CD1c-positive myeloid dendritic cell (primary cell): ENCODE results near the gene SPTLC1.
"Not testable (repeated sequence)": the region's sequence is repeated elsewhere in the genome, so short reads cannot be mapped to it uniquely, and the experiment has no call there.

Experiments
- DNase-seq: peaks from one replicate; pipeline ENCODE4 v3.0.0-alpha.2; 2016; ENCODE audit errors: extremely low spot score

SPTLC1 gene

DNA sequence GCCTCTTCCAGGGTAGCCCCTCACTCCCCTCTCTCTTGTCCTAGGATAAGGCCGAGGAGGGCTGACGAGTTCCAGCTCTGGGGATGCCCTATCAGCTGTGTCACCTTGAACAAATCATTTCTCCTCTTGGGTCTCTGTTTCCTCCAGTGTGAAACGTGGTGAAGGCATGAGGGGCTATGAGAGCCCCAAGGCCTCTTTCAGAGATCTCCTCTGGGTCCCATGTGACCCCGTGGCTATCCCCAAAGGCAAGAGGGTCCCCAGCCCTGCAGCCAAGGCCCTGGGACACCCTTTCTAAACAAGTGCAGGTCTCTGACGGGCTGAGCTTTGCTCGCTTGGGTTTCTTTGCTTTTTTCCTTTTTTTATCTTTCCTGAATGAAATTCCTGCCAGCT is 25.5 kb upstream of the SPTLC1 start:
- DNase-seq, result no peak

DNA sequence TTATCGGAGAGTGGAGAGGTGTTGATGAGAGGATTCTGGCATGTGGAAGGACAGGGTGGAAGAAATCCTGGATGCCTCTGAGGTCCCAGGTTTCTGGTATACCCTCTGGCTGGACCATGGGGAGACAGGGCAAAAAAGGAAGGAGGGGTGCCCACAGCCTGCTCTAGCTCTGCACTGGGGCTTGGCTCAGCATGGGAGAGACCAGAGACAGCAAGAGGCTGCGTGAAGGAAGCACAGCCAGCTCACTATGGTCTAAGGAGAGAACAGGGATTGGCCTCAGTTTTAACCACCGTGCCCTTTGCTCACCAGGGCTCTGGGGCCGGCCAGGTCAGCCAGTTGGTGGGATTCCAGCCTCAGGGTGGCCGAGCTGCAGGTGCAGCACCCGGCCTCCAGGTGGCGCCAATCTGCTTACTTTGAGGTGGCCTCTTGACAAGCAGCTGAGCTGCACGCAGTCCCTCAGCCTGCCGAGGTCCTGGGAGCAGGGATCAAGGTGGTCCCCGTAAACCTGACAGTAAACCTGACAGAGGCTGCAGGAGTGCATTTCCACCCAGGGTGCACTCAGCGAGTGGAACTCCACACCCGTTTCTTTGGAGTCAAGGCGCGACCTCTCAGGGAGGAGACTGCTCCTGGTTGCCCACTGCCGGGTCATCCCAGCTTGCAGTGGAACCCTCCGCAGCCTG is 25.0 kb upstream of the SPTLC1 start:
- DNase-seq, result peak; percentile 84

DNA sequence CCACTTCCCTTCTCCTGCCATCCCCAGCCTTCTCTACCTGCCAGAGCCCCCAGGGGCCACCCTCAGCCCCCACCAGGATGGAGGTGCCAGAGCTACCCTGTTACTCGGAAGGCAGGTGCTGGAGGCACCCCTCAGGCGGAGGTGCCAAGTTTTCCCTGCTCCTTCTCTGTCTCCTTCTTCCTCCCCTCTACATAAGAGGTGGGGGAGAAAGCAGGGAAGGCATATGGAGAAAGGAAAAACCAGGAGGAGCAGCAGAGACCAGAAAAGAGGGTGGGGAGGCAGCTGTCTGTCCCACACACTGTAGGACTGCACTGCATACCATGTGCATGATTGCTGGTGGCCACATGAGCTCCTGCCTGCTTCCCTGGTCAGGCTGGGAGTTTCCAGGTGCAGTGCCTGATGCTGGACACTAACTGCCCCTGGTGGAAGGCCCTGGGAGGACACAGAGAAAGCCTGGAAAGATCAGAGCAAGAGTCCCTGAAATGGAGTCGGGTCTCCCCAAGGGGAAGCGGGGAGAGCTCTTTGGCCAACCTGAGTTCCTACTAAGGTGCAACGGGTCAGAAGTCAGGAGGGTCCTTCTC is 23.8 kb upstream of the SPTLC1 start:
- peak; percentile 6 for DNase-seq

DNA sequence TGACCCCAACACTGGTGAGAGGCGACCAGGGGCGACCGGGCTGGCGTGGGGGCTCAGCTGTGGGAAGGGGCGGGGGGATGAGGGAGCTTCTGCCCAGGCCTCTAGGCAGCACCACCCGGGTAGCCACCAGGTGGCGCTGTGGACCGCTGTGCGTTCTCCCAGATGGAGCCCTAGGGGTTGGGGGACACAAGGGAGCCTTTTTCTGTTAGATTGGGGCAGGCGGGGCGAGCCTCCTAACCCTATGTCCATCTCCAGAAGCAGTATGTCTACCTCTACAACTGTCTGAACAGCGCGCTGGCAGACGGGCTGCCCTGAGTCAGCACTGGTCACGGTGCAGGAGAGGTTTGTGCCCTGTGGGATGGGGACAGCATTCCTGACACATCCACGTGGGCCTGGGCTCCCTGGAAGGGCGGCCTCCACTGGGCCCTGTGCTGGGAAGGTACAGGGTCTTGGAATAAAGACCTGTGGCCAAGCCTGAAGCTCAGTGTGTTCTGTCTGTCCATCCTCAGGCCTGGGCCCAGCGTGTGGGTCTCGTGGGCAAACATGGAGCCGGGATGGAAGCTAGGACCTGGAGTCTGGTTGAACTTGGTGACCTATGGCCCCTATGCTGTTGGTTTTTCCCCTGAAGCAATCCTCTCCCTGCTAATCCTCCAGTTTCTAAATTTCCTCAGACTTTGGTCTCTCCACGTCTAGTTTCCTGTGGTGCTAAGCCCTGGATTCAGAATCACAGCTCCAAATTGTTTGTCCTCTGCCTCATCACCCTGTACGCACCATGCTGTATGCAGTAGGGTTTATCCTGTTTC is 23.1 kb upstream of the SPTLC1 start:
- DNase-seq, result peak; percentile 79

DNA sequence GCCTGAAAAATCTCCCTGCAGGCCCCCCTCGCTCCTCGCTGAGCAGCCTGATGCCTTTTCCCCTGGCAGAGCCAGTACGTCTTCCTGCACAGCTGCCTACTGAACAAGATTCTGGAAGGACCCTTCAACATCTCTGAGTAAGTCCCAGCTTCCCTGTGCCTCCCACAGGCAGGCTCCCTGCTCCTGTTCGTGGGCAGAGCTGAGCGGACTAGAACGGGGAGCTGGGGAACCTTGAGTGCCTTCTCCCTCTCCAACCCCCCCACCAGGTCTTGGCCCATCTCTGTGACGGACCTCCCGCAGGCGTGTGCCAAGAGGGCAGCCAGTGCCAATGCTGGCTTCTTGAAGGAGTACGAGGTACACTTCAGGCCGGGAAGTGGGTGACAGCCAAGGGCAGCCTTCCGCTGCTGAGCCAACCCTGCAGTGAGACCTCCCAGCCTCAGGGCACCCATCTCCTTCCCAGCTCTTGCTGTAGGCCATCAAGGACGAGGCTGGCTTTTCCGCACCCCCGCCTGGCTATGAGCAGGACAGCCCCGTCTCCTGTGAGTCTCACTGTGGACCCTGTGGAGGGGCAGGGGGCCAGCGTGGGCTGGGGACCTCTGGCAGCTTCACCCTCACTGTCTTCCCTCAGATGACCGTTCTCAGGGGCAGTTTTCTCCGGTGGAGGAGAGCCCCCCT is 21.1 kb upstream of the SPTLC1 start:
- DNase-seq, result no peak

DNA sequence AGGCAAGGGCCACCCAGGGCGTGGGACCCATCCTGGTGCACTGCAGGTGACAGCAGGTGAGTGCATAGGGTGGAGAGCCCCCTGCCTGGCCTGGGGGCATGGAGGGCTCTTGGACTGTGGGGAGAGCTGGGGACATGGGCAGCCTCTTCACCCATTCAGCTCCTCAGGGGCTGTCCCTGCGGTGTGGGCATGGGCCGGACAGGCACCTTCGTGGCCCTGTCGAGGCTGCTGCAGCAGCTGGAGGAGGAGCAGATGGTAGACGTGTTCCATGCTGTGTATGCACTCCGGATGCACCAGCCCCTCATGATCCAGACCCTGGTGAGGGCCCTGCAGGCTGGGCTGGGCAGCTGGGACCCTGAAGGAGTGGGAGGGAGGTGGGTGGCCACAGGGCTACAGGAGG is 20.4 kb upstream of the SPTLC1 start:
- DNase-seq, result no peak

DNA sequence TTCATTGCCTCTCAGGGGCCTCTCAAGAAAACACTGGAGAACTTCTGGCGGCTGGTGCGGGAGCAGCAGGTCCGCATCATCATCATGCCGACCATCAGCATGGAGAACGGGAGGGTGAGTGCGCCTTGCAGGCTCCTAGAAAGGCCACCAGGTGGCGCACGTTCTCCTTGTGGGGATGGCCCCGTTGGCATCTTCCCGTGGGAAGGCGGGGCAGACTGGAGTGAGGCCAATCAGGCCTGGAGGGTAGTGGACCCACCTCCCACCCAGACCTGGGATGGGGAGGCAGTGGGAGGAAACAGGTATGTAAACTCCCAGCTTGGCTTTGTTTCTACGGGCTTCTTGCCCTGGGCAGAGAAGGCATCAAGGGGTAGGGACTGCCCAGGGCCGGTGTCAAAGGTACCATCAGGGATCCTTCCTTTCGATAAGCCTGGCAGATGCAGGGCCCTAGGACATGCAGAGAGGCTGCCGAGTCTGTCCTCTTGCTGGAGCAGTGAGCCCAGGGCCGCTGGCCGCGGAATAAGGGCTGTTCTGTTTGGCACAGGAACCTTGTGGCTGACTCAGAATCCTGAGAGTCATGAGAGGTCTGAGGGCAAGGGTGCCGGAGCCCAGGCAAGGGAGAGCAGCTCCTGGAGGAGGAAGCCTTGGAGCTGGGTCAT is 18.9 kb upstream of the SPTLC1 start:
- peak; percentile 89 for DNase-seq

DNA sequence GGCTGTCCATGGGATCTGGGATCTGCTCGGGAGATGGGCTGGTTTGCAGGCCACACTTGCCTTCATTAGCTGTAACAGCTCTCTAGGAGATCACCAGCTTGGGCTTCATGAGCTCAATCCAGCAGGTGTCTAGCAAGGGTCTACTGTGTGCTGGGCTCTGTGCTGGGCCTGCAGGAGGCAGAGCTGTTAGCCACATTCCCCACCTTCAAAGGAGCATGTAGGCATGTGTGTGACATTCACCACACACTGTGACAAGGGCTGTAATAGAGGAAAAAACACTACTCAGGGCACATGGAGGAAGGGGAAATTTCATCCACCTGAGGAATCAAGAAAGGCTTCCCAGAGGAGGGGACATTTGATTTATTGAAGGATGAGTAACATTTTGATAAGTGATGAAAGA is 17.7 kb upstream of the SPTLC1 start:
- not testable (repeated sequence) for DNase-seq

DNA sequence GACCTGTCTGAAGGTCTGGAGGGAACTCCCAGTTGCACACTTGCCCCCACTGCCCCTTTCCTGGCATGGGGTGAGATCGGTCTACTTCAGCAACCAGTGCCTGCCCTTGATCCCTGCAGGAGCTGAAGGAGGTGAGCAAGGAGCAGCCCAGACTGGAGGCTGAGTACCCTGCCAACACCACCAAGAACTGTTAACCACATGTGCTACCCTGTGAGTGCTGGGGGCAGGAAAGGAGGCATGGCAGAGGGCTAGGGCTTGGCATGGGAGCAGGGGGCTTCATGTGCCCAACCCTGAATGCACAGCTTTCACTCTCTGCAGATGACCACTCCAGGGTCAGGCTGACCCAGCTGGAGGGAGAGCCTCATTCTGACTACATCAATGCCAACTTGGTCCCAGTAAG is 17.3 kb upstream of the SPTLC1 start:
- no peak for DNase-seq

DNA sequence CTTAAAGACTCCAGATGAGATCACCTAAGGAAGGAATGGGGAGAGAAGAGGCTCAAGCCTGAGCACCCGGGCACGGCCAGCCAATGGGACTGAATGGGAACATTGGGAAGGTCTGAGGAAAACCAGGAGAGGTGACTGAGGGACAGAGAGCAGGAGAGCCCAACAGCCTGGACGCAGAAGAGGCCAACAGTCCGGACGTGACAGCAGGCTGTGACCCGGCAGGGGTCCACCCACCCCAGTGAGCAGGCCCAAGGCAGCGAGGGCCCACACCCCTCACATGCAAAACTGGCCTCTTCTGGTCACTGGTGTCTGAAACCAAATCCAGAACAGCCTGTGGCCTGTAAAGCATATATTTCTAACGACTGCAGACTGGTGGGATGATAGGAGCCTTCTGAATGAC is 7.6 kb upstream of the SPTLC1 start:
- DNase-seq, result no peak

DNA sequence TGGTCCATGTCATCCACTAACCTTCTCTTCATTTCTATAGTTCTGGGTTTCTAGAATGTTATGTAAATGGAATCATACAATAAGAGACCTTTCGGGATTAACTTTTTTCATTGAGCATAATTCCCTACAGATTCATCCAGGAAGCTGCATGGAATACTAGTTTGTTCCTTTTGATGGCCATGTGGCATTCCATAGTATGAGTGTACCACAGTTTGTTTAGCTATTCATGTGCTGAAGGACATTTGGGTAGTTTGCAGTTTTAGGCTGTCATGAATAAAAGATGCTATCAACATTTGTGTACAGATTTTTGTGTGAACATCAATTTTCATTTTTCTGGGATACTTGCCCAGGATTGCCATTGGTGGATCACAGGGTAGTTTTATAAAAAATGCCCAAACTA is 6.8 kb upstream of the SPTLC1 start:
- DNase-seq, result no peak

DNA sequence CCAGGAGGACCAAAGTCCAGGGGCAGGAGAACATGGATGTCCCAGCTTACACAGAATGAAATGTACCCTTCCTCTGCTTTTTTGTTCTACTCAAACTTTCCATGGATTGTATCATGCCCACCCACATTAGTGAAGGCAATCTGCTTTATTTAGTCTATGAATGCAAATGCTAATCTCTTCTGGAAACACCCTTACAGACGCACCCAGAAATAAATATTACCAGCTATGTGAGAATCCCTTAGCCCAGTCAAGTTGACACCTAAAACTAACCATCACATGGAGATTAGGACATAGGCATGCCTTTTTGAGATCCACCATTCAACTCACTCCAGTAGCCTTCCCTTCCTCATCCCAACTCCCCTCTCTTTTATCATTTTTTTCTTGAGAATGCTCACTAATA is 6.1 kb upstream of the SPTLC1 start:
- DNase-seq, result no peak

DNA sequence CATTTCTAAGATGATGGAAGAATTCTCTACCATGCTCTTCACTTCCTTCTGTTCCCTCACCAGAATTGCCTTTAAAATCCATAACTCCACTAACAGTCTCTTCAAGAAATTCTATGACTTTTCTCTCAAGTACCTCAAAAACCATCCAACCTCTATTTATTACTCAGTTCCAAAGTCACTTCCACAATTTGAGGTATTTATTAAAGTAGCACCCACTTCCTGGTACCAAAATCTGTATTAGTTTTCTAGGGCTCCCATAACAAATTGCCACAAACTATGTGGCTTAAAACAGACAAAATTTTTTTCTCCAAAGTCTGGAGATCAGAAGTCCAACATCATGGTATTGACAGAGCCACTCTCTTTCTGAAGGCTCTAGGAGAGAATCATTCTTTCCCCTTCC is 4.9 kb upstream of the SPTLC1 start:
- peak; percentile 12 for DNase-seq

DNA sequence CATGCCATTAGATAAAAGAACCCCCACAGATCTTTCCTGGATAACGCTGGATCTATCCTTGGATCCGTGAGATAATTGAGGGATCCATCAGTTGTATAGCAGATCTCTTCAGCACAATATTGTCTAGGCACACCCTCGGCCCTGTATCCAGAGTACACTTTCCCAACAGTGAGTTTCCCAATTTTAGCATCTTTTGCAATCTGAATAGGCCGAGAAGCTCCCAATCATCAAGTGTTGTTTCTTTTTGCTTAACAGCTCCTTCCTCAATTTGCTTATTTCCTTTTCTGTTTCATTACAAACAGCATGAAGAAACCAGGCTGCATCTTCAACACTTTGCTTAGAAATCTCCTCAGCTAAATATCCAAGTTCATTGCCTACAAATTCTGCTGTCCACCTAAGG is 4.4 kb upstream of the SPTLC1 start:
- peak; percentile 56 for DNase-seq

DNA sequence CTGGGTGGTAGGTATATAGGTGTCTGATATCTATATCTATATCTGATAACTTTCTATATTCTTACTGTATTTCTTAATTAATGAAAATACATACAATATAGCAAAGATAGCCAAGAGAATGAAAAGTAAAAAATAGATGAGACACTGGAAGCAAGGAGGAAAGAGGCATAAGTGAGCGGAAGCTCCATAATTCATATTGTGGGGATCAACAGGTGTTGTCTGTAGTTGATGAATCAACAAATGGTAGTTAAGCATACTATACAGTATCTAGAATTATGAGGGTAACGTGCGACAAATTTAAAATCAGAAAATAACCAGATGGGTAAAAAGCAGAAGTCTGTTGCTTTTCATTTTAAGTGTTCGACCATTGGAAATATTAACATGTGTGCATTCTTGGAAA is 7.1 kb downstream of the SPTLC1 start:
- no peak for DNase-seq

DNA sequence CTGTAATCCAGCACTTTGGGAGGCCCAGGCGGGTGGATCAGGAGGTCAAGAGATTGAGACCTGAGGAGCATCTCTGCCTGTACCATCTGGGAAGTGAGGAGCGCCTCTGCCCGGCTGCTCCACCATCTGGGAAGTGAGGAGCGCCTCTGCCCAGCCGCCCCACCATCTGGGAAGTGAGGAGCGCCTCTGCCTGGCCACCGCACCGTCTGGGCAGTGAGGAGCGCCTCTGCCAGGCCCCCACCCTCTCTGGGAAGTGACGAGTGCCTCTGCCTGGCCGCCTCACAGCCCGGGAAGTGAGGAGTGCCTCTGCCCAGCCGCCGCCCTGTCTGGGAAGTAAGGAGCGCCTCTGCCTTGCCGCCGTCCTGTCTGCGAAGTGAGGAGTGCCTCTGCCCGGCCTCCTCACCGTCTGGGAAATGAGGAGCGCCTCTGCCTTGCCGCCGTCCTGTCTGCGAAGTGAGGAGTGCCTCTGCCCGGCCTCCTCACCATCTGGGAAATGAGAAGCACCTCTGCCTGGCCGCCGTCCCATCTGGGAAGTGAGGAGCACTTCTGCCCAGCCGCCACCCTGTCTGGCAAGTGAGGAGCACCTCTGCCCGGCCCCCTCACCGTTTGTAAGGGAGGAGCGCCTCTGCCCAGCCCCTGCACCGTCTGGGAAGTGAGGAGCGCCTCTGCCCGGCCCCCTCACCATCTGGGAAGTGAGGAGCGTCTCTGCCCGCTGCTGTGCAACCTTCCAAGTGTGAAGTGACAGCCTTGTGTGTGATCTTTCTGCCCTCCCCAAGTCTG is 9.6 kb downstream of the SPTLC1 start:
- DNase-seq, result not testable (repeated sequence)

DNA sequence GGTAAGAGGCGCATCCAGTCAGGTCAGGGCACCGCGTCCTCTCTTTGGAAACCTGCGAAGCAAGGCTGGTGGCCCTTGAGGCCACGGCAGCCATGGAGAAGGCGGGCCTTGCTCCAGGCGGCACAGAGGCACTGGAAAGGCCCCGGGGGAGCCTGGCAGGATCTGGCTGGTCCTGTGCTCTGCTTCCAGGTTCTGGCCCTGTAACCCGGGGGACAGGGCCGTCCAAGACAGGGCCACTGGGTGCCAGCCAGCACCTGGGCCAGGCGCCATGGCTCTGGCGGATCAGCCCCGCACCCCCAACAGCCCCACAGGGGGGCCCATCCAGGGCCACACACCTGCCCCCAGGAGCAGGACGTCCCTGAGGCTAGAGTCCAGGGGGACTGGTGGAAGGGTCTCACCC is 11.6 kb downstream of the SPTLC1 start:
- DNase-seq, result not testable (repeated sequence)

DNA sequence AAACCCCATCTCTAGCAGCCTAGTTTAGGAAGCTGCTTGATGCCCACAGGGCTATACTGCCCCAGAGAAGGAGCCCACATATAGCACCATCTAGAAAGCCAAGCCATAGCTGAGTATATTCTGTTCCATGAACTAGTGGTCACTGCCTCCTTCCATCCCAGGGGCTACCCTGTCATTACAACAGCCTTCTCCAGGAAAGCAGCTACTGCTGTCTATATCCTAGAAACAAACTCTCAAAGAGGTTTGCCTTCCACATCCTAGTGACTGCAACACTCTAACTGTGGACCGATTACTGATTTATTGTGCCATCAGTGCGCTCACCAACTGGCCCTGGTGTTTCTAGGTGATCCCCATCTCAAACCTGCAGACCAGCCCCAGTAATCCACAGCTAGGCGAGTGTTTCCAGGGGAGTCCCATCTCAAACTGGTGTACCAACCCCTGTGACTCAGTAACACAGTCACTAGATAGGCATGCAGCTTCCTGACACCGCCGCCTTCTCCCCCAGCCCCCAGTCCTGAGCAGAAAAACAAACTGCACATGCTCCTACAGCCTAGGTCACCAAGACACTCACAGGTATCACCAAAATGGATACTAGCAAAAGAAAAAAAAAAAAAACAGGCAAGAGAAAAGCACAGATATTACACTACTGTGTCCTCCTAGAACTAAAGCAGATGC is 14.8 kb downstream of the SPTLC1 start:
- DNase-seq, result no peak

DNA sequence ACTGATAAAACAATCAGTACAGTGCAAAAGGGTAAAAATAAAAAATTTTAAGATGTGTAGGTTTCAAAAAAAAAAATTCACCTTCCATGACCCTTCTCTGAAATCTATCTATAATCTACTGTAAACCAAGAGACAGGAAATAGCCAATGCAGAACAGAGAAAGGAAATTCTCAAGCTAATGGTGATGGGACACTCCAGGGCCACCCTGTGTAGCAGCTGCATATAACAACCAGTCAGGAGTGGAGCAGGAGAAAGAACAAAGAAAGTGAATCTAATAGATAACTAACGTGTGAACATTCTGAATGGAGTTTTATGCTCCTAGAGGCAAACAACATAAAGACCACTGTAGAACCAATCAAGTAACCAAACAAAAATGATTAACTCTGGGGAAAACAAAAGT is 16.6 kb downstream of the SPTLC1 start:
- no peak for DNase-seq

DNA sequence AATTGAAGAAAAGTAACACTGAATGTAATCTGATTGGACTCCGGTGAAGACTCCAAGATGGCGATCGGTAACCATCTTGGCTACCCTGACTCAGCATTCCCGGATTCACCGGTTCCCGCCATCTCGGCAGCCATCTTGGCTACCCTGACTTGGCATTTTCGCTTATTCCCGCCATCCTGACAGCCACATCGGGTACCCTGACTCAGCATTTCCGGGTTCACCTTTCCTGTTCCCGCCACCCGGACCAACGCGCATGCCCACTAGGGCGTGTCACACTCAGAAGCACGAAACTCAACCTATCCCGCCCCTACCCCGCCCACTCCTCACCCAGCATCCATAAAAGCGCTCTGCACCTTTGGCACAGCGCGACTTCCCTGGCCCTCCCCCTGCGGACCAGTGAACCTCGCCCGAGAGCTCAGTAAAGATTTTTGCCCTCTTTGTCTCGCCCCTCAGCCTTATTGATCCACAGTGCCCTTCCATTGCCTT is 17.2 kb downstream of the SPTLC1 start:
- peak; percentile 37 for DNase-seq

DNA sequence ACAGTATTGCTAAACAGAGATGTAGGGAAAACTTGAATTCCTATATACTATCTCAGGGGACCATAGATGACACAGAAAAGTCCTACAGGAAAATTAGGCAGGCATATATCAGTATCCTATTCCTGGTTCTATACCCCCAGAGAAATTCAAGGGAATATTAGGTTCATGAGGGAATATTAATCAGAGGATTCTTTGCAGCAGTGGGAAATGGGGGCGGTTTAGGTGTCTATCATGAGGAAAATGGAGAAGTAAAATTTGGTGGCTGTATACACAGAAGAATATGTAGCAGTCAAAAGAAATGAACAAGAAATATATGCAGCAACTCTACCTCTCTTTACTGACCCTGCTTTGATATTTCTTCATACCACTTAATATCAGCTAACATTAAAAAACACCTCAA is 20.0 kb downstream of the SPTLC1 start:
- DNase-seq, result no peak
